Ascending aorta (tissue), 2 donors: ENCODE measurements around the gene FAM13B. TPM values are rescaled to one million over a fixed set of nuclear protein-coding genes. Genes with fewer than 3 reads are reported as not detected.

ENCODE experiments used
- DNase-seq, 2 donors: peaks; one replicate each; pipeline ENCODE4 v3.0.0-alpha.2; 2019; ENCODE audit warnings: low spot score in 2 of 2
- H3K27ac ChIP-seq, 2 donors: fragments of 200-600 bp; sonication (generic); one replicate each; pipeline ENCODE4 v1.5.1; 2016 to 2017; ENCODE audit warnings: mild to moderate bottlenecking in 1 of 2
- H3K27me3 ChIP-seq: fragments of 200-600 bp; sonication (generic); one replicate; pipeline ENCODE4 v1.5.1; 2017
- H3K36me3 ChIP-seq, 2 donors: fragments of 200-600 bp; sonication (generic); one replicate each; pipeline ENCODE4 v1.5.1; 2016
- H3K4me1 ChIP-seq, 2 donors: fragments of 200-600 bp; sonication (generic); one replicate each; pipeline ENCODE4 v1.5.1; 2016 to 2017; ENCODE audit warnings: mild to moderate bottlenecking in 1 of 2
- H3K4me3 ChIP-seq, 2 donors: fragments of 200-600 bp; sonication (generic); one replicate each; pipeline ENCODE4 v1.5.1; 2016 to 2017; ENCODE audit warnings: mild to moderate bottlenecking in 1 of 2
- H3K9me3 ChIP-seq, 2 donors: fragments of 200-600 bp; sonication (generic); one replicate each; pipeline ENCODE4 v1.5.1; 2016
- intact Hi-C: fragments of 100-400 bp; cut with DNase I; formaldehyde crosslinking; loops from one replicate; pipeline ENCODE4 v1.15.1; 2023
- total RNA-seq: library from RNA; depleted of rRNA; stranded (reverse); fragments of >200 nt; gene quantifications from one replicate; pipeline ENCODE4 v1.1.0, GENCODE V29; 2016
- TF ChIP-seq, protein P1 (sequence below), 3 experiments: fragments of 200-600 bp in 2 of 3; fragments of 450-650 bp in 1 of 3; sonication (generic) in 2 of 3; IDR thresholded peaks; one replicate each; pipeline ENCODE4 v1.5.1; 2016 to 2019; ENCODE audit warnings: antibody characterized with exemption in 3 of 3, mild to moderate bottlenecking in 1 of 3, moderate library complexity in 1 of 3

Gene FAM13B
- total RNA-seq, 1 donor from 2014 or later, result 19.2 TPM

DNA sequence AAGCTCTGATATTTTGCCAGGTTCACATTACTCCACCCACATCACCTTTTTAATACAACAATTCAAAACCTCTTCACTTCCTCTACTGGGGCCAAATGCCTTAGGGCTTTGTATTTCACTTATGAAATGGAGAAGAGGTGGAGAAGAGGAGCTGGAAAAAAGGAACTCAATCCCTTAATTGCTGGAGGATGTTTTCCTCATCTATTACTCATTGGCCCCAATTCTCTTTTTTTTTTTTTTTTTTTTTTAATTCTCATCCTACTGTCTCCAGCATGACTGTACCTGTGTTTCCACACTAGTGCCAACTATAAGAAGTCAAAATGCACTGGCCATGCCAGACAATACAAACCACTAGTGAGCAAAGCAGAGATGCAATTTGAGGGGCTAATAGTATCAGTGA, 20.9 kb downstream of the FAM13B start:
- Histone ChIP-seq H3K4me3 (no peak overlapping the region), H3K9me3 (no peaks in the 10 kb centered on the region), H3K27ac (no peak overlapping the region), H3K36me3 (peaks cover 32 to 41% of the 10 kb centered on the region in 2 donors), H3K27me3 (no peaks in the 10 kb centered on the region), H3K4me1 (no peaks in the 10 kb centered on the region)
- intact Hi-C loops, result no loop called here
- TF ChIP-seq, protein P1, sequence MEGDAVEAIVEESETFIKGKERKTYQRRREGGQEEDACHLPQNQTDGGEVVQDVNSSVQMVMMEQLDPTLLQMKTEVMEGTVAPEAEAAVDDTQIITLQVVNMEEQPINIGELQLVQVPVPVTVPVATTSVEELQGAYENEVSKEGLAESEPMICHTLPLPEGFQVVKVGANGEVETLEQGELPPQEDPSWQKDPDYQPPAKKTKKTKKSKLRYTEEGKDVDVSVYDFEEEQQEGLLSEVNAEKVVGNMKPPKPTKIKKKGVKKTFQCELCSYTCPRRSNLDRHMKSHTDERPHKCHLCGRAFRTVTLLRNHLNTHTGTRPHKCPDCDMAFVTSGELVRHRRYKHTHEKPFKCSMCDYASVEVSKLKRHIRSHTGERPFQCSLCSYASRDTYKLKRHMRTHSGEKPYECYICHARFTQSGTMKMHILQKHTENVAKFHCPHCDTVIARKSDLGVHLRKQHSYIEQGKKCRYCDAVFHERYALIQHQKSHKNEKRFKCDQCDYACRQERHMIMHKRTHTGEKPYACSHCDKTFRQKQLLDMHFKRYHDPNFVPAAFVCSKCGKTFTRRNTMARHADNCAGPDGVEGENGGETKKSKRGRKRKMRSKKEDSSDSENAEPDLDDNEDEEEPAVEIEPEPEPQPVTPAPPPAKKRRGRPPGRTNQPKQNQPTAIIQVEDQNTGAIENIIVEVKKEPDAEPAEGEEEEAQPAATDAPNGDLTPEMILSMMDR (IDR thresholded peaks at IDR 0.05), result no peak
- no peak for DNase-seq

DNA sequence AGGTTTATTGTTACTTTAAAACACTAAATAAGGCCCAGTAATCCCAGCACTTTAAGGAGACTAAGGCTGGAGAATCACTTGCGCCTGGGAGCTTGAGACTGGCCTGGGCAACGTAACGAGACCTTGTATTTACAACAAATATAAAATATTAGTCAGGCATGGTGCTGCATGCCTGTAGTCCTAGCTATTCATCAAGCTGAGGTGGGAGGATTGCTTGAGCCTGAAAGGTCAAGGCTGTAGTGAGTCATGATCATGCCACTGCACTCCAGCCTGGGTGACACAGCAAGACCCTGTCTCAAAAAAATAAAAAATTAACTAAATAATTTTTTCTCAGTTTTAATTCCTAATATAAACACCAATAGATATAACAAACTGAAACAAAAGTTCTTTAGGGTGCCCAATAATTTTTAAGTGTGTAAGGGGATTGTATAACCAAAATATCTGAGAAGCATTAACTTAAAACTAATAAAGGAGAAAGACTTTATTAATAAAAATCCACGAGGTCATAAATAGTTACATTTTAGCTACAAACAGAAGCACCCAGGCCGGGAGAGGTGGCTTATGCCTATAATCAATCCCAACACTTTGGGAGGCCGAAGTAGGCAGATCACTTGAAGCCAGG, 32.7 kb downstream of the FAM13B start:
- no peak overlapping the region for H3K27ac ChIP-seq
- no peak overlapping the region for H3K4me3 ChIP-seq
- no peaks in the 10 kb centered on the region for H3K27me3 ChIP-seq
- peaks cover 0 to 15% of the 10 kb centered on the region in 2 donors for H3K4me1 ChIP-seq
- intact Hi-C loops, result no loop called here
- peaks cover 14 to 34% of the 10 kb centered on the region in 2 donors for H3K36me3 ChIP-seq
- DNase-seq, result no peak
- H3K9me3 ChIP-seq, result no peaks in the 10 kb centered on the region
- TF ChIP-seq, protein P1 (IDR thresholded peaks at IDR 0.05), result no peak

DNA sequence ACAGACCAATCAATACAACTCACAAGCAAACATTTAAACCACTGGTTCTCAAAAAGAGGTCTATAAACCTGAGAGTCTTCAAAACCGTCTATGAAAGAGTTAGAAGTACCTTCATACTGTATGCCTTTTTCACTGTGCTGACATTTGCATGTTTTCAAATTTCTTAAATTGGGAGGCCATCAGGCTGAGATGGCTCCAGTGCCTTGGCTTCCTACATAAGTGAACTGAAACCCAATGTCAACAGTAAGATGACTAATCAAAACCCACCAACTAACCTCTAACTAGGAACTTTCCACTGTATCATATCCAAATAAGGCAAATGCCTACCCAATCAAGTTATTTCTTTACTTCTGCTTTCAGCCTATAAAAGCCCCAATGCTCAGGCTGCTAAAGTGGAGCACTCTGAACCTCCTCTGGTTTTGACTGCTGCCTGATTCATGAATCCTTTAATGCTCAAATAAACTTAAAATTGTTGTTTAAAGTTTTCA, 35.1 kb downstream of the FAM13B start:
- intact Hi-C loops, result no loop called here
- Histone ChIP-seq H3K4me1 (peaks cover 0 to 16% of the 10 kb centered on the region in 2 donors), H3K4me3 (no peak overlapping the region), H3K27ac (no peak overlapping the region), H3K27me3 (no peaks in the 10 kb centered on the region), H3K36me3 (peaks cover 15 to 17% of the 10 kb centered on the region in 2 donors), H3K9me3 (no peaks in the 10 kb centered on the region)
- TF ChIP-seq, protein P1 (IDR thresholded peaks at IDR 0.05), result no peak
- DNase-seq, result no peak

DNA sequence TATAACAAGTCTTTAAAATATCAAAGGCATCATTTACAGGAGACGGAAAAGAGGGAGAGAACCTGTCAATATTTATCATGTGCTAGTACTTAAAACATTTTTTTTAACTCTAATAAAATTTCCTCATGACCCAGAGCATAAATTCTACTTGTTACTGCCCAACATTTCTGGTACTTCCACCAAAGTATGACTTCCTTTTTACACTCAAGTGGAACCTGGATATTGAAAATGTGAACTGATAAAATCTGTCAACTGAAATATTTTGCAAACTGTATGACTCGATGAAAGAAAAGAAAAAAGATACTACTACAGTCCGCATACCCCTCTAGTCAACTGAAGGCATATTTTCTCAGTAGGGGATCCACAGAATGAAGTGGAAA, 37.1 kb downstream of the FAM13B start:
- DNase-seq, result no peak
- H3K9me3 ChIP-seq, result no peaks in the 10 kb centered on the region
- H3K27ac ChIP-seq, result peak overlapping the region in 1 of 2 donors; percentile 2
- H3K4me1 ChIP-seq, result peaks cover 0 to 16% of the 10 kb centered on the region in 2 donors
- H3K36me3 ChIP-seq, result peaks cover 12 to 17% of the 10 kb centered on the region in 2 donors
- no peaks in the 10 kb centered on the region for H3K27me3 ChIP-seq
- TF ChIP-seq, protein P1 (IDR thresholded peaks at IDR 0.05), result no peak
- intact Hi-C loops, result no loop called here
- no peak overlapping the region for H3K4me3 ChIP-seq

DNA sequence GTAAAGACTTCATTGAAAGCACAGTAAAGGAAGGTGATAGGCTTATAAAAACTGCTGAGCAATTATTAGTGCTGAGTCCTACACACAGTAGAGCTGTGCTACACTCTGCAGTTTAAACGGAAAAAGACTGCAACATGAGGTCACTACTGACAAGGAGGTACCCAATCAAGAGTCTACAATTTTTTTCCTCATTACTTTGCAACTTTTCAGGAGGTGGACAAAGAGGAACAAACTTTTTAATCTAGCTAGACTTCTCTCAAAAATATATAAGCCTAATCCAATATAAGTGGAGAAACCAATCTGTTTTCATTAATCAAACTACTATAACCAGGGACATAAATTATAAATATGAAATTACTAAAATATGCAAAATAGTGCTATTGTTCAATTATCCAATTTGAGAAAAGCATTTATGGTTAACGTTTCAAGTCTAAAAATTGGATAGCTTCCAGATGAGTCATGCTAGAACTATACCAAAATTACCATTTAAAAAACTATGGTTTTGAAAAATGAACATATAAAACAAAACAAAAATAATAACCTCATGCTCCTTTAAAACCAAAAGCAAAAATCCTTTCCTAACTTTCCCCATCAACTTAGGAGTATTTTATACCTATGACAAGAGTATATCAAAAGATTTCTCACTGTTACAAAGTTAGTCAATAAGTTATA, 37.7 kb downstream of the FAM13B start:
- Histone ChIP-seq H3K4me1 (peaks cover 0 to 16% of the 10 kb centered on the region in 2 donors), H3K4me3 (no peak overlapping the region), H3K9me3 (no peaks in the 10 kb centered on the region), H3K27ac (peak overlapping the region in 1 of 2 donors; percentile 3), H3K36me3 (peaks cover 12 to 17% of the 10 kb centered on the region in 2 donors), H3K27me3 (no peaks in the 10 kb centered on the region)
- TF ChIP-seq, protein P1 (IDR thresholded peaks at IDR 0.05), result no peak
- intact Hi-C loops, result no loop called here
- DNase-seq, result no peak
